22Rv1 (cell line): ENCODE measurements around the gene PRR7.

Experiments used
- CTCF ChIP-seq: fragments of 450-650 bp; IDR thresholded peaks from 2 replicates; pipeline ENCODE4 v1.5.1; 2017; ENCODE audit warnings: mild to moderate bottlenecking
- ZFX ChIP-seq: fragments of 450-650 bp; IDR thresholded peaks from 2 replicates; pipeline ENCODE4 v1.6.1; 2017; ENCODE audit warnings: antibody characterized with exemption, borderline replicate concordance

- TF ChIP-seq CTCF (no peak), ZFX (no peak)
Measured at GRCh38 chr5:177437623-177438022, 9.0 kb upstream of the PRR7 start.
